ENCODE measurements around the gene NMNAT3. TPM values are rescaled to one million over a fixed set of nuclear protein-coding genes. Genes with fewer than 3 reads are reported as not detected.

The NMNAT3 gene
- total and polyA plus RNA-seq, 9 donors = 15.8 to 31.2 (median 21.6) TPM

DNA sequence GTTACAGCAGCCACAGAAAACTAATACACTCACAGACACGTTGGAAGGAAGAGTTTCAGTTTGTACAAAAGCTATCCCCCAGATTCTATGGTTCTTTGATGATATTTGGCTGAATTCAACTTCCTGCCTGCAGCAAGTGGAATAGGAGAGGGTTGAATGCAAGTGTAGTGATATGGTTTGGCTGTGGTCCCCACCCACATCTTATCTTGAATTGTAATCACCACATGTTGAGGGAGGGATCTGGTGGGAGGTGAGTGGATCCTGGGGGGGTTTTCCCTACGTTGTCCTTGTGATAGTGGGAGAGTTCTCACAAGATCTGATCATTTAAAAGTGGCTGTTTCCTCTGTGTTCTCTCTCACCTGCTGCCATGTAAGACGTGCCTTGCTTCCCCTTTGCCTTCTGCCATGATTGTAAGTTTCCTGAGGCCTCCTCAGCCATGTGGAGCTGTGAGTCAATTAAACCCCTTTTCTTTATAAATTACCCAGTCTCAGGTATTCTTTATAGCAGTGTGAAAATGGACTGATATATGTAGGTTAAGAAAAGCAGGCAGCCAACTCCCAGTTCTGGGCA is 29.8 kb downstream of the NMNAT3 start:
- Histone ChIP-seq H3K36me3 (no peaks in the 10 kb centered on the region), H3K27me3 (no peaks in the 10 kb centered on the region), H3K27ac (no peak overlapping the region), H3K9me3 (no peaks in the 10 kb centered on the region), H3K4me1 (ENCODE audit: insufficient read depth) (no peaks in the 10 kb centered on the region), H3K4me3 (no peak overlapping the region)
- intact Hi-C loops (cut with DNase I) = no loop called here
- DNase-seq = no peak
- WGBS, 3 donors = 79 to 88% (median 81%) methylated on average over 3 of the region's 3 CpGs
- TF ChIP-seq, protein P1, sequence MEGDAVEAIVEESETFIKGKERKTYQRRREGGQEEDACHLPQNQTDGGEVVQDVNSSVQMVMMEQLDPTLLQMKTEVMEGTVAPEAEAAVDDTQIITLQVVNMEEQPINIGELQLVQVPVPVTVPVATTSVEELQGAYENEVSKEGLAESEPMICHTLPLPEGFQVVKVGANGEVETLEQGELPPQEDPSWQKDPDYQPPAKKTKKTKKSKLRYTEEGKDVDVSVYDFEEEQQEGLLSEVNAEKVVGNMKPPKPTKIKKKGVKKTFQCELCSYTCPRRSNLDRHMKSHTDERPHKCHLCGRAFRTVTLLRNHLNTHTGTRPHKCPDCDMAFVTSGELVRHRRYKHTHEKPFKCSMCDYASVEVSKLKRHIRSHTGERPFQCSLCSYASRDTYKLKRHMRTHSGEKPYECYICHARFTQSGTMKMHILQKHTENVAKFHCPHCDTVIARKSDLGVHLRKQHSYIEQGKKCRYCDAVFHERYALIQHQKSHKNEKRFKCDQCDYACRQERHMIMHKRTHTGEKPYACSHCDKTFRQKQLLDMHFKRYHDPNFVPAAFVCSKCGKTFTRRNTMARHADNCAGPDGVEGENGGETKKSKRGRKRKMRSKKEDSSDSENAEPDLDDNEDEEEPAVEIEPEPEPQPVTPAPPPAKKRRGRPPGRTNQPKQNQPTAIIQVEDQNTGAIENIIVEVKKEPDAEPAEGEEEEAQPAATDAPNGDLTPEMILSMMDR (IDR thresholded peaks at IDR 0.05) = no peak
- TF ChIP-seq EP300 (IDR thresholded peaks at IDR 0.05) (no peak), POLR2A (IDR thresholded peaks at IDR 0.05) (no peak)

DNA sequence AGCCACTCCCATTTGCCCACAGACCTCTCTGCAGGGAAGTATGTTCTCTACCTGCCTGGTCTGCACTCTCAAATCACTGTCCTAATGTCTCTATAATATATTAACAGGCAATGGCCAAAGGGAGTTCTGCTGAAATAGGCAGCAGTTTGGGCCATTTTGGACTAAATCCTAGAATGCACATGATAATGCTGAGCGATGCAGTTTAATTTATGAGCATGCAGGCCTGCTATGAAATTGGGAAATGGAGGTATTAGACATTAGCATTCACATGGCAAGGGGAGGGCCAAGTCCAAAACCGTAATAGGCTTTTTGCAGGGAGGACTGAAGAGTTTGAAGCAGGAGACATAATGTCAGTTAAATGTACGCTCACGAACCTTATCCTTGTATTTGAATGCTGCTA is 31.3 kb downstream of the NMNAT3 start:
- 69 to 76% (median 75%) methylated on average over 4 of the region's 4 CpGs for WGBS, 3 donors
- intact Hi-C loops (cut with DNase I) = no loop called here
- no peaks in the 10 kb centered on the region for H3K9me3 ChIP-seq

DNA sequence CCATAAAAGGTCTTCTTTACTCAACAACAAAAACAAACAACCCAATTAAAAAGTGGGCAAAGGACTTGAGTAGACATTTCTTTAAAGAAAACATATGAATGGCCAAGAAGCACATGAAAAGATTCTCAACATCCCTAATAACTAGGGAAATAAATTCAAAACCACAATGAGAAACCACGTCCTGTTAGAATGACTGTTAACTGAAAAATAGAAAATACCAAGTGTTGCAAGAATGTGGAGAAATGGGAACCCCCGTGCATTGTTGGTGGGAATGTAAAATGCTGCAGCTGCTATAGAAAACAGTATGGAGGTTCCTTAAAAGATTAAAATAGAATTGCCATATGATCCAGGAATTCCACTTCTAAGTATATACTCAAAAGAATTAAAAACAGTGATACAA is 34.8 kb downstream of the NMNAT3 start:
- TF ChIP-seq POLR2A (IDR thresholded peaks at IDR 0.05) = no peak
- TF ChIP-seq, protein P1 (IDR thresholded peaks at IDR 0.05) = no peak
- TF ChIP-seq EP300 (IDR thresholded peaks at IDR 0.05) = no peak
- DNase-seq = no peak
- Histone ChIP-seq H3K4me3 (no peak overlapping the region), H3K9me3 (no peaks in the 10 kb centered on the region), H3K4me1 (ENCODE audit: insufficient read depth) (peaks cover 2% of the 10 kb centered on the region), H3K36me3 (no peaks in the 10 kb centered on the region), H3K27ac (no peak overlapping the region), H3K27me3 (no peaks in the 10 kb centered on the region)
- WGBS, 3 donors = 75 to 78% (median 78%) methylated on average over 2 of the region's 2 CpGs
- intact Hi-C loops (cut with DNase I) = no loop called here

More for the DNA sequence above, 31.3 kb downstream of the NMNAT3 start:
- Histone ChIP-seq H3K27ac (no peak overlapping the region), H3K36me3 (no peaks in the 10 kb centered on the region), H3K27me3 (no peaks in the 10 kb centered on the region), H3K4me1 (ENCODE audit: insufficient read depth) (no peaks in the 10 kb centered on the region), H3K4me3 (no peak overlapping the region)
- TF ChIP-seq EP300 (IDR thresholded peaks at IDR 0.05) (no peak), POLR2A (IDR thresholded peaks at IDR 0.05) (no peak)
- TF ChIP-seq, protein P1 (IDR thresholded peaks at IDR 0.05) = no peak
- no peak for DNase-seq

DNA sequence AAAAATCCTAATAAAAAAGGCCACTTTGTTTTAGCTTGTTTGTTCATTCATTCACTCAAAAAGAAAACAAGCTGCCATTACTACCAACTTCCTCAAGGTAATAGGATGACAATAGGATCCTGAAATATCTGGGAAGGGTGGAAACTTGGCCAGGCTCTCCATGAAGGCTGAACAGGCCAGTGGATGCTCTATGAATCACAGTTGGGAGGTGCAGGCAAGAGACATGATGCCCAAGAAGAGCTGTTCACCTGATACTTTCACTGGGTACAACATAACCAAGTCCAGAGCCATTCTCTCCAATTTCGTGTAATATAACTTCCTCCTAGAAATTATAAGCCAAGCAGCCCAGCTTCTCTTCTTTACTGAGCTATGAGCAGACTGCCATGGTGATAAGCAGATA is 37.3 kb downstream of the NMNAT3 start:
- no peak overlapping the region for H3K27ac ChIP-seq
- no peaks in the 10 kb centered on the region for H3K36me3 ChIP-seq
- H3K4me1 ChIP-seq (ENCODE audit: insufficient read depth) = peaks cover 2% of the 10 kb centered on the region
- WGBS, 3 donors = 74 to 86% (median 85%) methylated on average over 1 of the region's 1 CpG
- no peaks in the 10 kb centered on the region for H3K9me3 ChIP-seq
- no peak overlapping the region for H3K4me3 ChIP-seq
- no peak for TF ChIP-seq POLR2A (IDR thresholded peaks at IDR 0.05)
- no peak for TF ChIP-seq EP300 (IDR thresholded peaks at IDR 0.05)
- TF ChIP-seq, protein P1 (IDR thresholded peaks at IDR 0.05) = no peak
- no peak for DNase-seq
- no peaks in the 10 kb centered on the region for H3K27me3 ChIP-seq
- intact Hi-C loops (cut with DNase I) = no loop called here
